ENCODE data around the gene ATF2. TPM values are rescaled to one million over a fixed set of nuclear protein-coding genes. Genes with fewer than 3 reads are reported as not detected.

The ATF2 gene
- total and polyA plus RNA-seq, 2 donors (not counting 3 experiments of a cell fraction or from before 2014, with no cell fraction given), result 36.3 to 57.1 TPM

DNA sequence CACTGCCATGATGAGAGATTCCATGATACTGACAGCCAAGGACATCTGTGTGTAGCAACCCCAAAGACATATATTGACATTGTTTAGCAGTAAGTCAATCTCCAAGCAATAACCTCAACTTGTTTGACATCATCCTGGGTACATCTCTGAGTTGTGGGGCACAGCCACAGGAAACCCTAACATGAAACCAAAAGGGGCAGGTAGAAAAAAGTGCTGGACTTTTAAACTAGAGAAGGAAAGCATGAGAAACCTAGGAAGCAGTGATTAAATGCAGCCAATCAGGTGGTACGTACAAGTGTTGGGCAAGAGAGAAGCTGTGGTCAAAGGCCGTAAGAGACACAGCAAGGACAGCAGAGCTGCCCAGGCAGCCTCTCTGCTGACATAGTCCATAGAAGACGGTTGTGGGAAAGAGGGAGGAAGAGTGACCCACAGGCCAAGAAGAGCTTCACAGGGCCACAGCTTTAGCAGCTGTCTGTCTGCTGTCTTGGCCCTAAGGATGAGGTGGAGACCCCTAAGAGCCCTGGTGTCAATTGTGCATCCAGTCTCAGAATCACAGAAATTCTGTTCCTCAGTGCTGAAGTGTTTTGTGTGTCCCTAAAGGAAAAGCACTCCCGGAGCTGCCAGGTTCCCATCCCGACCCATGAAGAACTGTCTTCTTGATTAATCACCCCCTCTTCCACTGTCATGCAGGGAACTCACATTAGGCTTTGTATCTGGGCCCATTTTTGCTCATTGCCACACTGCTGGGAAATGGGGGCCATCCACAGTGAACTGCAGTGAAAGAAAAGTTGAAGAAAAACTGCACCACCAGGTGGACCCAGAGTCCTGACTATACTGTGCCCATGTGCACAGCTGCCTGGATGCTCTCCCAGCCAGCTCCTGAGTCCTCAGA is 137.4 kb downstream of the ATF2 start:
- H3K27ac ChIP-seq (ENCODE audit: insufficient read depth, low read depth, low read length), result no peak overlapping the region
- no peaks in the 10 kb centered on the region for H3K9me3 ChIP-seq (replicated peaks; ENCODE audit: control insufficient read depth, insufficient read depth, low read length)
- TF ChIP-seq CTCF (IDR thresholded peaks at IDR 0.05; ENCODE audit: extremely low read depth in 1 of 2, insufficient read depth in 1 of 2, low read depth in 1 of 2, low read length in 2 of 2) (peak; percentile 24 to 60), MYC (IDR thresholded peaks at IDR 0.05; ENCODE audit: low read depth, low read length) (no peak)
- no TSS peak for BruUV-seq (replicated peaks)
- ChIA-PET CTCF (interaction anchor here (0.5 to 3.8 kb wide), 18 partner anchors 10 to 331 kb away, joined by 3 to 35 read pairs (median 8); partner anchors contain the start of gene CHN1), POLR2A (no interaction called here)
- H3K79me2 ChIP-seq (ENCODE audit: control insufficient read depth, insufficient read depth, low read length), result no peaks in the 10 kb centered on the region
- dilution Hi-C loops (cut with MboI; ENCODE audit: extremely low pct_ligation_motif_present, low sequenced_read_pairs) (no loop called here), intact Hi-C loops (cut with micrococcal nuclease) (loop anchor here (10.0 kb wide), 1 partner anchor 154 kb away; the partner anchor contains the start of gene ATP5MC3)
- H3K4me2 ChIP-seq (ENCODE audit: insufficient read depth, low read length), result no peak overlapping the region
- H3K27me3 ChIP-seq (ENCODE audit: control insufficient read depth in 2 of 2, insufficient read depth in 2 of 2, low read length in 2 of 2), result no peaks in the 10 kb centered on the region
- FAIRE-seq (peak; percentile 74), DNase-seq (ENCODE audit: low read depth, low spot score) (peak; percentile 52)
- no peaks in the 10 kb centered on the region for H3K4me1 ChIP-seq (ENCODE audit: control insufficient read depth, extremely low read depth, insufficient read depth, low read length)
- no peak overlapping the region for H3K4me3 ChIP-seq (replicated peaks in 1 of 3; ENCODE audit: insufficient read depth in 1 of 3, low read depth in 1 of 3, low read length in 3 of 3)
- no peaks in the 10 kb centered on the region for H4K20me1 ChIP-seq (replicated peaks; ENCODE audit: control insufficient read depth, extremely low read depth, insufficient read depth, low read length)
- H3K36me3 ChIP-seq (ENCODE audit: control insufficient read depth in 2 of 2, extremely low read depth in 1 of 2, insufficient read depth in 2 of 2, low read length in 2 of 2), result no peaks in the 10 kb centered on the region
- H3K9me1 ChIP-seq (replicated peaks; ENCODE audit: control insufficient read depth, extremely low read depth, insufficient read depth, low read length), result no peaks in the 10 kb centered on the region
- no peak overlapping the region for H2AFZ ChIP-seq (ENCODE audit: low read depth, low read length)
- no peak overlapping the region for H3K9ac ChIP-seq (replicated peaks; ENCODE audit: extremely low read depth, insufficient read depth, low read length)

- Histone ChIP-seq H3K79me2 (ENCODE audit: control insufficient read depth, insufficient read depth, low read length) (no peaks in the 10 kb centered on the region), H3K4me1 (ENCODE audit: control insufficient read depth, extremely low read depth, insufficient read depth, low read length) (no peaks in the 10 kb centered on the region), H3K4me3 (replicated peaks in 1 of 3; ENCODE audit: insufficient read depth in 1 of 3, low read depth in 1 of 3, low read length in 3 of 3) (no peak overlapping the region), H3K27ac (ENCODE audit: insufficient read depth, low read depth, low read length) (no peak overlapping the region), H2AFZ (ENCODE audit: low read depth, low read length) (no peak overlapping the region), H3K4me2 (ENCODE audit: insufficient read depth, low read length) (no peak overlapping the region), H3K9me1 (replicated peaks; ENCODE audit: control insufficient read depth, extremely low read depth, insufficient read depth, low read length) (no peaks in the 10 kb centered on the region), H3K9ac (replicated peaks; ENCODE audit: extremely low read depth, insufficient read depth, low read length) (no peak overlapping the region), H3K36me3 (ENCODE audit: control insufficient read depth in 2 of 2, extremely low read depth in 1 of 2, insufficient read depth in 2 of 2, low read length in 2 of 2) (no peaks in the 10 kb centered on the region), H4K20me1 (replicated peaks; ENCODE audit: control insufficient read depth, extremely low read depth, insufficient read depth, low read length) (no peaks in the 10 kb centered on the region), H3K9me3 (replicated peaks; ENCODE audit: control insufficient read depth, insufficient read depth, low read length) (no peaks in the 10 kb centered on the region), H3K27me3 (ENCODE audit: control insufficient read depth in 2 of 2, insufficient read depth in 2 of 2, low read length in 2 of 2) (no peaks in the 10 kb centered on the region)
- no peak for TF ChIP-seq JUN (IDR thresholded peaks at IDR 0.05; ENCODE audit: borderline replicate concordance, insufficient read depth, insufficient read length, low read depth)
- TF ChIP-seq MAX (IDR thresholded peaks at IDR 0.05; ENCODE audit: insufficient read depth, insufficient read length), result no peak
- no peak for TF ChIP-seq CTCF (IDR thresholded peaks at IDR 0.05; ENCODE audit: extremely low read depth in 1 of 2, insufficient read depth in 1 of 2, low read depth in 1 of 2, low read length in 2 of 2)
- no peak for TF ChIP-seq MYC (IDR thresholded peaks at IDR 0.05; ENCODE audit: low read depth, low read length)
- no peak for TF ChIP-seq POLR2AphosphoS5 (IDR thresholded peaks at IDR 0.05; ENCODE audit: insufficient read depth, low read depth, low read length)
- no peak for TF ChIP-seq FOS (IDR thresholded peaks at IDR 0.05; ENCODE audit: borderline replicate concordance, insufficient read depth, low read length)
- no peak for TF ChIP-seq POLR2A (IDR thresholded peaks at IDR 0.05; ENCODE audit: low read depth, low read length)
- TF ChIP-seq GATA2 (IDR thresholded peaks at IDR 0.05; ENCODE audit: insufficient read depth, insufficient read length, low read depth, low read length), result no peak
- TF ChIP-seq EZH2 (IDR thresholded peaks at IDR 0.05; ENCODE audit: borderline replicate concordance, low read depth, low read length, severe bottlenecking), result no peak
- intact Hi-C loops (cut with micrococcal nuclease) (no loop called here), dilution Hi-C loops (cut with MboI; ENCODE audit: extremely low pct_ligation_motif_present, low sequenced_read_pairs) (no loop called here)
- POLR2A ChIA-PET, result no interaction called here
- CTCF ChIA-PET, result no interaction called here
- FAIRE-seq (no peak), DNase-seq (ENCODE audit: low read depth, low spot score) (no peak)
- BruUV-seq (replicated peaks), result no TSS peak
Observed at GRCh38 chr2:175027755-175028154, 140.2 kb downstream of the ATF2 start.

All from endothelial cell of umbilical vein (primary cell).